BLaER1 treated with 17β-estradiol and CSF1 and Interleukin-3, amounts not matched to agents 10 nM and 100 nM (cell line): ENCODE measurements around the gene CLASRP.

Experiments
- H3K27ac ChIP-seq, 11 experiments: shearing (Covaris generic); formaldehyde crosslinking; 2 replicates each; pipeline ENCODE4 v1.8.1; 2022
- H3K27me3 ChIP-seq, 11 experiments: shearing (Covaris generic); formaldehyde crosslinking; 2 replicates each; pipeline ENCODE4 v1.8.1; 2022
- H3K36me3 ChIP-seq, 11 experiments: shearing (Covaris generic); formaldehyde crosslinking; 2 replicates each; pipeline ENCODE4 v1.8.1; 2022
- H3K4me1 ChIP-seq, 10 experiments: shearing (Covaris generic); formaldehyde crosslinking; 2 replicates each; pipeline ENCODE4 v1.8.1; 2022
- H3K4me2 ChIP-seq, 11 experiments: shearing (Covaris generic); formaldehyde crosslinking; 2 replicates each; pipeline ENCODE4 v1.8.1; 2022
- H3K4me3 ChIP-seq, 10 experiments: shearing (Covaris generic); formaldehyde crosslinking; 2 replicates each; pipeline ENCODE4 v1.8.1; 2022
- H3K9ac ChIP-seq, 11 experiments: shearing (Covaris generic); formaldehyde crosslinking; 2 replicates each; pipeline ENCODE4 v1.8.1; 2022
- H3K9me3 ChIP-seq, 11 experiments: shearing (Covaris generic); formaldehyde crosslinking; replicated peaks in 1 of 11; 2 replicates each; pipeline ENCODE4 v1.8.1; 2022
- H4K20me1 ChIP-seq, 11 experiments: shearing (Covaris generic); formaldehyde crosslinking; 2 replicates each; pipeline ENCODE4 v1.8.1; 2022
- Cebpa-rat ChIP-seq, 11 experiments: shearing (Covaris generic); IDR thresholded peaks; 2 replicates each; pipeline ENCODE4 v1.8.1; 2022

Gene CLASRP

DNA sequence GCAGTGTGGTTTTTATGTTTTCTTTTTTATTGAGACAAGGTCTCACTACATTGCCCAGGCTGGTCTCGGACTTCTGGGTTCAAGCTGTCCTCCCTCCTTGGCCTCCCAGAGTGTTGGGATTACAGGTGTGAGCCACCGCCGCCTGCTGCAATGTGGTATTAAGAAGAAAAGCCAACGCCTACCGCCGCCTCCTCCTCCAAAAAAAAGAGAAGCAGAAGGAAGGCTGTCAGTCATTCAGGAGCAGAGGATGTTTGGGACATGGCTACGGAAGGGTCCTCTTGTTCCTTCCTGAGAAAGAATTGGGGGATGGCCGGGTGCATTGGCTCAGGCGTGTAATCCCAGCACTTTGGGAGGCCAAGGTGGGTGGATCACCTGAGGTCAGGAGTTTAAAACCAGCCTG is 55.3 kb downstream of the CLASRP start:
- Histone ChIP-seq H3K9ac (peak overlapping the region; percentile 93 to 99 (median 97)), H3K4me3 (peak overlapping the region; percentile 92 to 100 (median 96)), H3K27me3 (no peaks in the 10 kb centered on the region), H4K20me1 (peaks cover 0 to 79% (median 73%) of the 10 kb centered on the region in 11 experiments; a peak in 21 of 22 replicates), H3K36me3 (peaks cover 16 to 55% (median 42%) of the 10 kb centered on the region in 11 experiments), H3K4me2 (peak overlapping the region; percentile 87 to 99 (median 97)), H3K9me3 (peaks cover 0 to 6% (median 0%) of the 10 kb centered on the region in 11 experiments; a peak in 2 of 22 replicates), H3K4me1 (peaks cover 53 to 68% (median 61%) of the 10 kb centered on the region in 10 experiments), H3K27ac (peak overlapping the region; percentile 96 to 100 (median 98); a peak in 21 of 22 replicates)
- TF ChIP-seq Cebpa-rat (IDR thresholded peaks at IDR 0.05): no peak

DNA sequence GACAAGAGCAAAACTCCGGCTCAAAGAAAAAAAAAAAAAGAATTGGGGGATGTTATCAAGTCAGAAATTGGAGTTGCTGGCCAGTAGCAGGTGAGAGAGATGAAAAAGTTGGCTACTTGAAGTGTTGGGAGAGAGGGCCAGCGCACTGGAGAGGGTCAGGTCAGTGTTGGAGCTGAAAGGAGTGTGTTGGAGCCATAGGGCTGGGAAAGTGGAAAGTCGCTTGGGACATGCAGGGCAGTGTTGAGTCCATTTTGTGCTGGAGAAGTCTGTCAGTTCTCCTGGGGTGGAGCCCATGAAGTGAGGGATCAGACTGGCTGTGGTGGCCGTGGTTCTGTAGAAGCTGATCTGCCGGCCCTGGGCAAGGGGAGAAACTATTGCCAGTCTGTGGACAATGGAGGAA is 55.9 kb downstream of the CLASRP start:
- Histone ChIP-seq H3K4me3 (peak overlapping the region; percentile 92 to 100 (median 96)), H3K4me1 (peaks cover 59 to 74% (median 67%) of the 10 kb centered on the region in 10 experiments), H3K27ac (peak overlapping the region in 3 of 11 experiments; percentile 8 to 99 (median 97); a peak in 2 of 22 replicates), H4K20me1 (peaks cover 0 to 80% (median 75%) of the 10 kb centered on the region in 11 experiments; a peak in 21 of 22 replicates), H3K36me3 (peaks cover 17 to 54% (median 38%) of the 10 kb centered on the region in 11 experiments), H3K9me3 (peaks cover 0 to 6% (median 0%) of the 10 kb centered on the region in 11 experiments; a peak in 2 of 22 replicates), H3K4me2 (peak overlapping the region; percentile 87 to 99 (median 97)), H3K9ac (peak overlapping the region; percentile 93 to 99 (median 97); a peak in 19 of 22 replicates), H3K27me3 (no peaks in the 10 kb centered on the region)
- no peak for TF ChIP-seq Cebpa-rat (IDR thresholded peaks at IDR 0.05)

DNA sequence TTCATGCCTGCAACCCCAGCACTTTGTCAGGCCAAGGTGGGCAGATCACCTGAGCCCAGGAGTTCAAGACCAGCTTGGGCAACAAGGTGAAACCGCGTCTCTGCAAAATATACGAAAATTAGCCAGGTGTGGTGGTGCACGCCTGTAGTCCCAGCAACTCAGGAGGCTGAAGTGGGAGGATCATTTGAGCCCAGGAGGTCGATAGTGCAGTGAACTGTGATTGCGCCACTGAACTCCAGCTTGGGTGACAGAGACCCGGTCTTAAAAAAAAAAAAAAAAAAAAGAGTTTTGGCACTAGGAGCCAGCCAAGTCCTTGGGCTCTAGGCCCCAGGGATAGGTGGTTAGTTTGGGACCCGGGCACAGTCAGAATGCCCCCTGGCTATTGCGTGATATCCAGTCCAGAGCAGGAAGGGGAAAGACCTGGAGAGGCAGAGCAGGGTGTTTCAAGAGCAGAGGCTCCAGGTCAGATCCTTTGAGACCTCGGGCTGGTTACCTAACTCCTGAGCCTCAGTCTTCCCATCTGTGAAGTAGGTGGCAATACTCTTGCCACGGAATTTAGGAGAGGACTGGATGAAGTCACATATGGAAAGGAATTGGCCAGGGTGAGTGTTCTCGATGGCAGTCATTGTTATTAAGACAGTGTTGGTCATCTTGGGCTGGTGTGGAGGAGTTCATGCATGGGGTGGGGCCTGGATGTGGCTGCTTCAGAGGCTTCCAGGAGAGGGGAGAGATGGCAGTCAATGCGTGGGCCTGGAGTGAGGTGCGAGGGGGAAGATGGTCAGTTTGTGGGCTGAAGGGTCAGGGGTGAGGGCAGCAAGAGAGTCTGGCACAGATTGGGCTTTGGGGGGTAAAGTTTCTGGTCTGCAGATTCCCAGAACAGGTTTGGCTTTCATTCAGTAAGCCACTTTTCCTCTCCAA is 56.9 kb downstream of the CLASRP start:
- Histone ChIP-seq H3K36me3 (peaks cover 6 to 49% (median 36%) of the 10 kb centered on the region in 11 experiments), H3K27me3 (no peaks in the 10 kb centered on the region), H3K4me3 (peak overlapping the region in 1 of 10 experiments; percentile 98; a peak in 2 of 20 replicates), H3K4me1 (peaks cover 69 to 84% (median 77%) of the 10 kb centered on the region in 10 experiments), H4K20me1 (peaks cover 0 to 80% (median 77%) of the 10 kb centered on the region in 11 experiments; a peak in 21 of 22 replicates), H3K4me2 (peak overlapping the region; percentile 87 to 99 (median 97)), H3K9ac (peak overlapping the region in 10 of 11 experiments; percentile 6 to 99 (median 86); a peak in 17 of 22 replicates), H3K27ac (peak overlapping the region in 2 of 11 experiments; percentile 8 to 38; a peak in 3 of 22 replicates), H3K9me3 (peaks cover 0 to 6% (median 0%) of the 10 kb centered on the region in 11 experiments; a peak in 2 of 22 replicates)
- 0 out of 22 replicates have a peak, but pooled peaks of 1 of the 11 experiments have one; percentile 30 for TF ChIP-seq Cebpa-rat (IDR thresholded peaks at IDR 0.05)

DNA sequence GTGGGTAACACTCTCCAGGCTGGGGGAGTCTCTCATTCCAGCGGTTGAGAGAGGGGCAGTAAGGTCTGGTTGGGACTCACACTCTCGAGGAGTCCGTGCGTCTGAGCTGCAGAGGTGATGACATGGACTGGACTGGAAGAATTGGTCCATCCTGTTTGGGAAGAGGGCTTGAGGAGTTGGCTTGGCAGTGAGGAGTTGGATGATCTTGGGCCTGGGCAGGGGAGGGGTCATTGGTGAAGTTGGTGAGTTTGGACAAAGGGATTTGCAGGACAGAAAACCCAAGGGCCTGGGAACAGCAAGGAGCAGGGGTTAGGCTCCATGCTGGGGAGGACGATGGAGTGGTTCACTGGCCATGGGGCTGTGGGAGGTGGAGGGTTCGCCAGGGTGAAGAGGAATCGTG is 57.9 kb downstream of the CLASRP start:
- Histone ChIP-seq H3K9me3 (no peaks in the 10 kb centered on the region), H3K9ac (peak overlapping the region in 10 of 11 experiments; percentile 8 to 99 (median 64); a peak in 16 of 22 replicates), H3K4me1 (peaks cover 78 to 88% (median 81%) of the 10 kb centered on the region in 10 experiments), H4K20me1 (peaks cover 1 to 86% (median 82%) of the 10 kb centered on the region in 11 experiments; a peak in 21 of 22 replicates), H3K27me3 (no peaks in the 10 kb centered on the region), H3K36me3 (peaks cover 0 to 43% (median 30%) of the 10 kb centered on the region in 11 experiments; a peak in 15 of 22 replicates), H3K27ac (peak overlapping the region in 7 of 11 experiments; percentile 17 to 82 (median 69); a peak in 7 of 22 replicates), H3K4me3 (no peak overlapping the region), H3K4me2 (peak overlapping the region; percentile 70 to 99 (median 97); a peak in 21 of 22 replicates)
- TF ChIP-seq Cebpa-rat (IDR thresholded peaks at IDR 0.05): no peak

DNA sequence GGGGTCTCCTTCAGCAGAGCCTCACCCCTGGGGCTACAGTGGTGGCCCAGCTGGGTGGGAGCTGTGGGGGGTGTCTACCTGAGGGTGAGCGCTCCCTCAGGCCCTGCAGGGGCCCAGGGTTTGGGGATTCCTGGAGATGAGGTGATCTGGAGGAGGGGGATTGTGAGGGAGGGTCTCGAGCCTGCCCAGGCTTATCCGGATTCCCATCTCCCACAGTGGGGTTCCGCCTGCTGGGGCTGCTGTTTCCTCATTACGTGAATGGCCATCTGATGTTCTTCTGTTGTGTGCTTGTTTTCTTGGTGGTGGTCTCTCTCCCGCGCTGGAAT is 58.6 kb downstream of the CLASRP start:
- Histone ChIP-seq H4K20me1 (peaks cover 7 to 93% (median 89%) of the 10 kb centered on the region in 11 experiments; a peak in 21 of 22 replicates), H3K27ac (peak overlapping the region in 7 of 11 experiments; percentile 17 to 82 (median 69); a peak in 12 of 22 replicates), H3K4me1 (peaks cover 85 to 88% (median 88%) of the 10 kb centered on the region in 10 experiments), H3K4me3 (peak overlapping the region in 1 of 10 experiments; percentile 19; a peak in 2 of 20 replicates), H3K4me2 (peak overlapping the region; percentile 70 to 99 (median 97)), H3K27me3 (no peaks in the 10 kb centered on the region), H3K9ac (peak overlapping the region; percentile 8 to 99 (median 59); a peak in 19 of 22 replicates), H3K9me3 (no peaks in the 10 kb centered on the region), H3K36me3 (peaks cover 0 to 43% (median 30%) of the 10 kb centered on the region in 11 experiments; a peak in 16 of 22 replicates)
- TF ChIP-seq Cebpa-rat (IDR thresholded peaks at IDR 0.05): no peak

DNA sequence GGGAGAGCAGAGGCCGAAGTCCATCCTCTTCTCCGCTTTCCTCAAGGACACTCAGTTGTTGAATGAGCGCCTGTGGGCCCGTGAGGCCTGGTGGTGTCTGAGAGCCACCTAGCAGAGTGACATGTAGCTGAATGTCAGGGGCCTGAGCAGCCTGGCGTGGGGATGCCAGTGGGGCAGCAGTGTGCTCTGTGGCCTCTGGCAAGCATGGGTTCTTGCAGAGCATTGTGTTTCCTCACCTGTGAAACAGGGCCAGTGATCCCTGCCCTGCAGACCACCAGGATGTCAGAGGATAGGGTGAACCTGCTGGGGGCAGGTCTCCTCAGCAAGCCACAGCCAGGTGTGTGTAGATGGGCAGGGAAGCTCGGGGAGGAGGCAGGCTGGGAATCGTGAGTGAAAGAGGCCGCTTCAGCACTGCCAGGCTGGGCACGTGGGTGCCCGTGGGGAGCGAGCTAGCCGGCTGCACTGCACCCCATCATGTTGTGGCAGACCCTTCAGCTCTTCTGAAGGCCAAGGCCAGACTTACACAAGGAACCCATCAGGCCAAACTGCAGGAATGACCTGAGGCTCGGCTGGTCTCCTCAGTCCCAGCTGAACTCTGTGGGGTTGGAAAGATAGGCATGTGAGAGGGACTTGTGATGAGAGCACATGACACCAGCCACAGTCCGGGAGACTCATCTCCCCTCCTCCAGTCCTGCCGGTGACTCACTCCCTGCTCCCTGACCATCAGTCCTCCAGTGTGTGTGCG is 59.1 kb downstream of the CLASRP start:
- Histone ChIP-seq H3K4me1 (peaks cover 91 to 93% (median 93%) of the 10 kb centered on the region in 10 experiments), H4K20me1 (peaks cover 12 to 98% (median 94%) of the 10 kb centered on the region in 11 experiments; a peak in 21 of 22 replicates), H3K9ac (peak overlapping the region; percentile 8 to 99 (median 59); a peak in 20 of 22 replicates)

DNA sequence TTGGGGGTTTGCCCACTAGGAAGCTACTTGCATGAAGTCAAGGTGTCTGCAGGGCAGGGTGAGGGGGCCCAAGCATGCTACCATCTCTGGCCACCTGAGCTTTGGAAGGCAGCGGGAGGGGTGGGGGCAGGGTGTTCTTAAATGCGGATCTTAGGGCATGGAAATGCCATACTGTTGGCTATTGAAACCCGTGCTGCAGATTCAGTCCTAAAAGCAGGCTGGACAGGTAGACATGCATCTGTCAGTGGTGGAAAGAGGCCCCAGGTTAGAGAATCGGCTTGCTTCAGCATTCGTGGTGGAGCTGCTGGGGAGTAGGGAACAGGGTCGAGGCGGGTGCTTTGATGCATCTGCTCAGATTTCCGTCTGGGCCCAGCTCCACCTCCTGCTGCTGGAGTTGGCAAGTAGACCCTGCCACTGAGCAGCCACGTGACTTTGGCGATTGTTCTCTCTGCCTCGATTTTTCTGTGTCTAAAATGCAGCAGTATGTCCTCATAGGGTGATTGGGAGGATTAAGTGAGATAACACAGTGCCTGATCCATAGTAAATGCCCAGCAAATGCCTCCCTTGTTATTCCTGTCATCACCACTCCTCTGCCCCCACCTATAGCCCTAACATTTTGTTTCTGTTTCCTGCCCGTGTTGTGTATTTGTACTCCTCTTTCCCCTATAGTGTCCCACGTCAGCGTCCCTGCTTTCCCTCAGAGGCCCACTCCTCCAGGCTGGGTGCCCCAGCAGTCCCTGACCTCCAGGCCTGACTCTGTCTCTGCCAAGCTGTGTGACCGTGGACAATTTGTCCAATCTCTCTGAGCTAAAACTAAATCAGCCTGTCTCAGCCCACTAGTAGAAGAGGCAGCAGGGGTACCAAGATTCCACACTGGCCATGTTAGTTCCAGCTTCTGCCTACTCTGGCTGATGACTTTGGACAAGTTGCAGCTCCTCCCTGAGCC is 59.9 kb downstream of the CLASRP start:
- Histone ChIP-seq H4K20me1 (peaks cover 19 to 100% (median 99%) of the 10 kb centered on the region in 11 experiments; a peak in 21 of 22 replicates), H3K27me3 (no peaks in the 10 kb centered on the region), H3K4me3 (peak overlapping the region in 1 of 10 experiments; percentile 19; a peak in 2 of 20 replicates), H3K9ac (peak overlapping the region; percentile 4 to 99 (median 58); a peak in 17 of 22 replicates), H3K4me1 (peaks cover 97 to 100% (median 100%) of the 10 kb centered on the region in 10 experiments), H3K4me2 (peak overlapping the region; percentile 70 to 99 (median 97)), H3K36me3 (peaks cover 0 to 43% (median 30%) of the 10 kb centered on the region in 11 experiments; a peak in 16 of 22 replicates), H3K27ac (peak overlapping the region in 9 of 11 experiments; percentile 7 to 79 (median 44); a peak in 13 of 22 replicates), H3K9me3 (no peaks in the 10 kb centered on the region)
- TF ChIP-seq Cebpa-rat (IDR thresholded peaks at IDR 0.05): no peak

More for the DNA sequence above, 59.1 kb downstream of the CLASRP start:
- no peaks in the 10 kb centered on the region for H3K9me3 ChIP-seq
- no peaks in the 10 kb centered on the region for H3K27me3 ChIP-seq
- H3K4me2 ChIP-seq: peak overlapping the region; percentile 70 to 99 (median 97)
- H3K36me3 ChIP-seq: peaks cover 0 to 43% (median 30%) of the 10 kb centered on the region in 11 experiments; a peak in 16 of 22 replicates
- no peak for TF ChIP-seq Cebpa-rat (IDR thresholded peaks at IDR 0.05)
- peak overlapping the region in 8 of 11 experiments; percentile 32 to 82 (median 58); a peak in 16 of 22 replicates for H3K27ac ChIP-seq
- H3K4me3 ChIP-seq: peak overlapping the region in 2 of 10 experiments; percentile 14 to 19; a peak in 4 of 20 replicates
